CD14-positive monocyte (primary cell): ENCODE measurements around the gene KCNMB4. TPM values are rescaled to one million over a fixed set of nuclear protein-coding genes. Genes with fewer than 3 reads are reported as not detected.
"Not testable (repeated sequence)": the region's sequence is repeated elsewhere in the genome, so short reads cannot be mapped to it uniquely, and the experiment has no call there.

Experiments used
- DNase-seq, 3 donors: peaks; one replicate each; pipeline ENCODE4 v3.0.0-alpha.2; 2011 to 2022
- H2AFZ ChIP-seq: 2 replicates; pipeline ENCODE4 v1.6.0; 2012; ENCODE audit warnings: mild to moderate bottlenecking, low read depth, low read length, inconsistent platforms; ENCODE audit not compliant: insufficient read depth, poor library complexity, severe bottlenecking
- H3K27ac ChIP-seq, 2 donors: 1 replicate in 1 of 2; 2 replicates in 1 of 2; pipeline ENCODE4 v1.5.1; 2012 to 2013; ENCODE audit warnings: low read length in 2 of 2, control low read depth in 1 of 2, inconsistent platforms in 1 of 2, low read depth in 1 of 2, mild to moderate bottlenecking in 1 of 2
- H3K27me3 ChIP-seq, 2 donors: one replicate each; pipeline versions ENCODE4 v1.6.0 to v1.6.1; 2011 to 2013; ENCODE audit warnings: low read length in 2 of 2; ENCODE audit not compliant: control insufficient read depth in 2 of 2, insufficient read depth in 2 of 2
- H3K36me3 ChIP-seq, 2 donors: replicated peaks in 1 of 2; 1 replicate in 1 of 2; 2 replicates in 1 of 2; pipeline versions ENCODE4 v1.5.1 to v1.6.1; 2012 to 2013; ENCODE audit warnings: low read length in 2 of 2, control low read depth in 1 of 2, inconsistent platforms in 1 of 2, mild to moderate bottlenecking in 1 of 2; ENCODE audit not compliant: insufficient read depth in 2 of 2, control insufficient read depth in 1 of 2
- H3K4me1 ChIP-seq, 2 donors: 1 replicate in 1 of 2; 2 replicates in 1 of 2; pipeline versions ENCODE4 v1.5.1 to v1.6.1; 2012 to 2013; ENCODE audit warnings: low read length in 2 of 2, control low read depth in 1 of 2, inconsistent platforms in 1 of 2, mild to moderate bottlenecking in 1 of 2, moderate library complexity in 1 of 2; ENCODE audit not compliant: insufficient read depth in 2 of 2, control insufficient read depth in 1 of 2
- H3K4me2 ChIP-seq: replicated peaks from 2 replicates; pipeline ENCODE3; 2012; ENCODE audit warnings: low read length, moderate library complexity, mild to moderate bottlenecking; ENCODE audit not compliant: poor library complexity, severe bottlenecking; ENCODE audit errors: extremely low read depth
- H3K4me3 ChIP-seq, 3 experiments: fragments of 200-600 bp in 1 of 3; sonication (generic) in 1 of 3; replicated peaks in 1 of 3; 1 replicate in 2 of 3; 2 replicates in 1 of 3; pipeline ENCODE4 v1.5.1; 2011 to 2013; ENCODE audit warnings: low read length in 3 of 3, mild to moderate bottlenecking in 3 of 3, control low read depth in 2 of 3, low read depth in 2 of 3, inconsistent platforms in 1 of 3, moderate library complexity in 1 of 3
- H3K79me2 ChIP-seq: 2 replicates; pipeline ENCODE4 v1.6.0; 2012; ENCODE audit warnings: mild to moderate bottlenecking, control low read depth, inconsistent platforms, low read length, moderate library complexity; ENCODE audit not compliant: insufficient read depth
- H3K9ac ChIP-seq: 2 replicates; pipeline ENCODE4 v1.6.0; 2017; ENCODE audit warnings: low read length, mild to moderate bottlenecking; ENCODE audit not compliant: insufficient read depth, poor library complexity, severe bottlenecking
- H3K9me3 ChIP-seq, 2 donors: replicated peaks in 1 of 2; 1 replicate in 1 of 2; 2 replicates in 1 of 2; pipeline versions ENCODE4 v1.5.1 to v1.6.1; 2012 to 2013; ENCODE audit warnings: low read length in 2 of 2, control low read depth in 1 of 2; ENCODE audit not compliant: control insufficient read depth in 1 of 2, insufficient read depth in 1 of 2
- H4K20me1 ChIP-seq: 2 replicates; pipeline ENCODE4 v1.6.0; 2012; ENCODE audit warnings: mild to moderate bottlenecking, low read length, control low read depth, moderate library complexity; ENCODE audit not compliant: insufficient read depth
- H3K27ac Mint-ChIP-seq, 7 donors: one replicate each; pipeline ENCODE4 v1.8.0; 2020; ENCODE audit warnings: mild to moderate bottlenecking in 7 of 7, mixed read lengths in 7 of 7, moderate library complexity in 6 of 7, inconsistent platforms in 2 of 7
- H3K27me3 Mint-ChIP-seq, 3 donors: one replicate each; pipeline ENCODE4 v1.8.0; 2021 to 2022; ENCODE audit warnings: low read depth in 3 of 3, mild to moderate bottlenecking in 3 of 3, mixed read lengths in 3 of 3, moderate library complexity in 3 of 3, inconsistent platforms in 1 of 3
- H3K36me3 Mint-ChIP-seq, 2 donors: one replicate each; pipeline ENCODE4 v1.8.0; 2020; ENCODE audit warnings: mixed read lengths in 2 of 2, inconsistent platforms in 1 of 2, mild to moderate bottlenecking in 1 of 2
- H3K4me1 Mint-ChIP-seq: one replicate; pipeline ENCODE4 v1.8.0; 2020; ENCODE audit warnings: mild to moderate bottlenecking, mixed read lengths
- H3K4me3 Mint-ChIP-seq, 2 donors: one replicate each; pipeline ENCODE4 v1.8.0; 2020; ENCODE audit warnings: mild to moderate bottlenecking in 2 of 2, mixed read lengths in 2 of 2, moderate library complexity in 1 of 2
- H3K9me3 Mint-ChIP-seq, 7 donors: one replicate each; pipeline ENCODE4 v1.8.0; 2020 to 2022; ENCODE audit warnings: mixed read lengths in 7 of 7, mild to moderate bottlenecking in 6 of 7, moderate library complexity in 6 of 7, inconsistent platforms in 2 of 7
- WGBS: methylation state at CpG from one replicate; pipeline ENCODE4 v1.1.5; 2013; ENCODE audit warnings: missing lambda C conversion rate; ENCODE audit not compliant: insufficient coverage; 5-methylcytosine and 5-hydroxymethylcytosine counted together
- intact Hi-C, 2 donors: fragments of 100-400 bp; cut with micrococcal nuclease; formaldehyde crosslinking; loops; one replicate each; pipeline versions ENCODE4 v1.15.0 to v1.15.1; 2023
- polyA plus RNA-seq, 3 donors: library from polyadenylated mRNA; depleted of rRNA in 1 of 3; unstranded in 2 of 3; stranded (reverse) in 1 of 3; fragments of 300-500 nt in 2 of 3; fragments of >200 nt in 1 of 3; fragmentation: Illumina TruSeq in 2 of 3; gene quantifications; 1 replicate in 2 of 3; 2 replicates in 1 of 3; pipeline ENCODE4 v1.2.3, GENCODE V29; 2012 to 2021
- TF ChIP-seq, protein P1 (sequence below): fragments of 200-600 bp; IDR thresholded peaks from one replicate; pipeline ENCODE4 v1.8.0; 2022; ENCODE audit warnings: antibody characterized with exemption, mild to moderate bottlenecking

The KCNMB4 gene
- polyA plus RNA-seq, 3 donors: 0.23 to 0.83 (median 0.41) TPM

- intact Hi-C loops: no loop called here
- Mint-ChIP-seq H3K36me3 (no peaks in the 10 kb centered on the region), H3K4me1 (no peaks in the 10 kb centered on the region), H3K4me3 (no peak overlapping the region), H3K9me3 (peaks cover 5 to 10% (median 9%) of the 10 kb centered on the region in 7 donors), H3K27ac (no peak overlapping the region), H3K27me3 (peaks cover 0 to 2% (median 1%) of the 10 kb centered on the region in 3 donors)
- Histone ChIP-seq H3K79me2 (no peaks in the 10 kb centered on the region), H3K27me3 (no peaks in the 10 kb centered on the region), H3K36me3 (no peaks in the 10 kb centered on the region), H3K27ac (no peak overlapping the region), H4K20me1 (no peaks in the 10 kb centered on the region), H3K9ac (no peak overlapping the region), H3K4me3 (no peak overlapping the region), H3K4me2 (no peak overlapping the region), H3K4me1 (no peaks in the 10 kb centered on the region), H2AFZ (no peak overlapping the region), H3K9me3 (peaks cover 6 to 11% of the 10 kb centered on the region in 2 donors)
- TF ChIP-seq, protein P1, sequence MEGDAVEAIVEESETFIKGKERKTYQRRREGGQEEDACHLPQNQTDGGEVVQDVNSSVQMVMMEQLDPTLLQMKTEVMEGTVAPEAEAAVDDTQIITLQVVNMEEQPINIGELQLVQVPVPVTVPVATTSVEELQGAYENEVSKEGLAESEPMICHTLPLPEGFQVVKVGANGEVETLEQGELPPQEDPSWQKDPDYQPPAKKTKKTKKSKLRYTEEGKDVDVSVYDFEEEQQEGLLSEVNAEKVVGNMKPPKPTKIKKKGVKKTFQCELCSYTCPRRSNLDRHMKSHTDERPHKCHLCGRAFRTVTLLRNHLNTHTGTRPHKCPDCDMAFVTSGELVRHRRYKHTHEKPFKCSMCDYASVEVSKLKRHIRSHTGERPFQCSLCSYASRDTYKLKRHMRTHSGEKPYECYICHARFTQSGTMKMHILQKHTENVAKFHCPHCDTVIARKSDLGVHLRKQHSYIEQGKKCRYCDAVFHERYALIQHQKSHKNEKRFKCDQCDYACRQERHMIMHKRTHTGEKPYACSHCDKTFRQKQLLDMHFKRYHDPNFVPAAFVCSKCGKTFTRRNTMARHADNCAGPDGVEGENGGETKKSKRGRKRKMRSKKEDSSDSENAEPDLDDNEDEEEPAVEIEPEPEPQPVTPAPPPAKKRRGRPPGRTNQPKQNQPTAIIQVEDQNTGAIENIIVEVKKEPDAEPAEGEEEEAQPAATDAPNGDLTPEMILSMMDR: no peak
- no peak for DNase-seq
- WGBS: no CpG with 5 or more reads among the region's 1 CpG
These were observed 20.7 kb downstream of the KCNMB4 start for GRCh38 chr12:70386771-70387170.

GRCh38 chr12:70389678-70390077 is 23.6 kb downstream of the KCNMB4 start:
- no peak overlapping the region for H2AFZ ChIP-seq
- 83% methylated on average over 1 of the region's 2 CpGs for WGBS
- H3K27ac Mint-ChIP-seq: no peak overlapping the region
- H3K4me3 ChIP-seq: no peak overlapping the region
- H3K27me3 ChIP-seq: no peaks in the 10 kb centered on the region
- TF ChIP-seq, protein P1: no peak
- H4K20me1 ChIP-seq: no peaks in the 10 kb centered on the region
- intact Hi-C loops: no loop called here
- no peaks in the 10 kb centered on the region for H3K36me3 ChIP-seq
- H3K4me1 Mint-ChIP-seq: no peaks in the 10 kb centered on the region
- H3K9me3 Mint-ChIP-seq: peaks cover 5 to 13% (median 8%) of the 10 kb centered on the region in 7 donors
- peaks cover 6 to 11% of the 10 kb centered on the region in 2 donors for H3K9me3 ChIP-seq
- no peak overlapping the region for H3K4me3 Mint-ChIP-seq
- no peaks in the 10 kb centered on the region for H3K36me3 Mint-ChIP-seq
- no peak for DNase-seq
- no peak overlapping the region for H3K9ac ChIP-seq
- peaks cover 0 to 2% (median 1%) of the 10 kb centered on the region in 3 donors for H3K27me3 Mint-ChIP-seq
- no peaks in the 10 kb centered on the region for H3K79me2 ChIP-seq
- no peaks in the 10 kb centered on the region for H3K4me1 ChIP-seq
- H3K27ac ChIP-seq: no peak overlapping the region
- H3K4me2 ChIP-seq: no peak overlapping the region

DNA sequence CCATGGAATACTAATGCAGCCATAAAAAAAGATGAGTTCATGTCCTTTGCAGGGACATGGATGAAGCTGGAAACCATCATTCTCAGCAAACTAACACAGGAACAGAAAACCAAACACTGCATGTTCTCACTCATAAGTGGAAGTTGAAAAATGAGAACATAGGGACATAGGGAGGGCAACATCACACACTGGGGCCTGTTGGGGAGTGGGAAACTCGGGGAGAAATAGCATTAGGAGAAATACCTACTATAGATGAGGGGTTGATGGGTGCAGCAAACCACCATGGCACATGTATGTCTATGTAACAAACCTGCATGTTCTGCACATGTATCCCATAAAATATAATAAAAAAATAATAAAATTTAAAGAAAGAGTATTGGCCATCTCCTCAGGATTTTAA is 26.5 kb downstream of the KCNMB4 start:
- H3K27ac Mint-ChIP-seq: peak overlapping the region in 1 of 7 donors; percentile 57
- H3K4me3 Mint-ChIP-seq, H4K20me1 ChIP-seq, H2AFZ ChIP-seq, H3K27ac ChIP-seq, intact Hi-C loops, H3K27me3 ChIP-seq, H3K36me3 Mint-ChIP-seq, H3K4me3 ChIP-seq, H3K4me2 ChIP-seq, H3K4me1 ChIP-seq, H3K79me2 ChIP-seq, H3K27me3 Mint-ChIP-seq, H3K9ac ChIP-seq, H3K4me1 Mint-ChIP-seq, DNase-seq, H3K36me3 ChIP-seq: not testable (repeated sequence)
- peaks cover 6 to 11% of the 10 kb centered on the region in 2 donors for H3K9me3 ChIP-seq
- H3K9me3 Mint-ChIP-seq: peaks cover 5 to 18% (median 8%) of the 10 kb centered on the region in 7 donors
- WGBS: no CpG with 5 or more reads among the region's 1 CpG
